ENCODE measurements around the gene GBX2.

- TF ChIP-seq CTCF (IDR thresholded peaks at IDR 0.05; ENCODE audit: borderline replicate concordance, extremely low read depth, low read length, poor library complexity, severe bottlenecking), result no peak
- TF ChIP-seq EZH2 (IDR thresholded peaks at IDR 0.05; ENCODE audit: borderline replicate concordance, low read depth, low read length, severe bottlenecking), result no peak
These were observed 3.0 kb downstream of the GBX2 start for GRCh38 chr2:236164925-236165841.

Measured in DND-41 (cell line).